DND-41 (cell line): ENCODE measurements around the gene ZNF750.

Source experiments
- ATAC-seq: fragments of 200-7000 bp; cut with Tn5 transposase; 3 replicates; pipeline ENCODE4 v1.9.1; 2021; ENCODE audit warnings: low read depth; ENCODE audit not compliant: insufficient read depth
- DNase-seq: peaks from one replicate; pipeline ENCODE4 v3.0.0-alpha.2; 2020
- H2AFZ ChIP-seq: 2 replicates; pipeline ENCODE4 v1.6.0; 2012; ENCODE audit warnings: low read depth, low read length
- H3K27ac ChIP-seq: 2 replicates; pipeline ENCODE4 v1.5.1; 2012; ENCODE audit warnings: low read length, inconsistent platforms
- H3K27me3 ChIP-seq: fragments of 200-600 bp; sonication (generic); 2 replicates; pipeline ENCODE4 v1.6.0; 2012; ENCODE audit warnings: low read length, mild to moderate bottlenecking, inconsistent platforms; ENCODE audit not compliant: insufficient read depth, poor library complexity
- H3K36me3 ChIP-seq: 2 replicates; pipeline ENCODE4 v1.5.1; 2012; ENCODE audit warnings: low read length, inconsistent platforms; ENCODE audit not compliant: insufficient read depth
- H3K4me1 ChIP-seq: 2 replicates; pipeline ENCODE4 v1.5.1; 2012; ENCODE audit warnings: mild to moderate bottlenecking, low read length; ENCODE audit not compliant: insufficient read depth
- H3K4me2 ChIP-seq: 2 replicates; pipeline ENCODE4 v1.6.0; 2012; ENCODE audit warnings: mild to moderate bottlenecking, moderate library complexity, low read length, inconsistent platforms; ENCODE audit not compliant: insufficient read depth
- H3K4me3 ChIP-seq, 2 experiments: fragments of 200-600 bp in 1 of 2; shearing (Covaris generic) in 1 of 2; 2 replicates each; pipeline ENCODE4 v1.5.1; 2012 to 2016; ENCODE audit warnings: inconsistent platforms in 2 of 2, low read length in 2 of 2, mild to moderate bottlenecking in 2 of 2, low read depth in 1 of 2, moderate library complexity in 1 of 2
- H3K79me2 ChIP-seq: 2 replicates; pipeline ENCODE4 v1.6.0; 2012; ENCODE audit warnings: low read length, inconsistent platforms; ENCODE audit not compliant: insufficient read depth
- H3K9ac ChIP-seq: 2 replicates; pipeline ENCODE4 v1.6.0; 2012; ENCODE audit warnings: low read depth, mild to moderate bottlenecking, inconsistent platforms, low read length, moderate library complexity
- H3K9me3 ChIP-seq: 2 replicates; pipeline ENCODE4 v1.5.1; 2012; ENCODE audit warnings: low read length, moderate library complexity, mild to moderate bottlenecking, inconsistent platforms; ENCODE audit not compliant: insufficient read depth, severe bottlenecking
- H4K20me1 ChIP-seq: 2 replicates; pipeline ENCODE4 v1.6.0; 2012; ENCODE audit warnings: low read length; ENCODE audit not compliant: insufficient read depth
- CTCF ChIP-seq: IDR thresholded peaks from 2 replicates; pipeline ENCODE4 v1.5.1; 2012; ENCODE audit warnings: borderline replicate concordance, low read length, moderate library complexity, mild to moderate bottlenecking; ENCODE audit not compliant: poor library complexity, severe bottlenecking; ENCODE audit errors: extremely low read depth
- EZH2 ChIP-seq: IDR thresholded peaks from 3 replicates; pipeline ENCODE4 v1.6.1; 2012; ENCODE audit warnings: borderline replicate concordance, low read depth, mild to moderate bottlenecking, moderate library complexity, low read length, inconsistent platforms; ENCODE audit not compliant: severe bottlenecking

Gene ZNF750

GRCh38 chr17:82810644-82811430 lies 29.0 kb downstream of the ZNF750 start:
- Histone ChIP-seq H3K79me2 (peaks cover 5% of the 10 kb centered on the region; the same call in 1 of the 2 replicates), H3K9me3 (no peaks in the 10 kb centered on the region), H3K4me2 (no peak overlapping the region), H3K27ac (0 out of 2 replicates have a peak overlapping the region, but pooled peaks have one; percentile 16), H3K4me3 (no peak overlapping the region), H2AFZ (no peak overlapping the region), H3K36me3 (peaks cover 82% of the 10 kb centered on the region), H3K27me3 (no peaks in the 10 kb centered on the region), H4K20me1 (peaks cover 7% of the 10 kb centered on the region), H3K4me1 (no peaks in the 10 kb centered on the region), H3K9ac (no peak overlapping the region)
- TF ChIP-seq CTCF (no peak), EZH2 (no peak)
- no peak for DNase-seq
- ATAC-seq, result no peak

- Histone ChIP-seq H3K79me2 (peaks cover 14% of the 10 kb centered on the region), H3K4me2 (no peak overlapping the region), H3K27me3 (no peaks in the 10 kb centered on the region), H3K27ac (no peak overlapping the region), H3K9me3 (no peaks in the 10 kb centered on the region), H3K36me3 (peaks cover 81% of the 10 kb centered on the region), H3K4me3 (no peak overlapping the region), H2AFZ (no peak overlapping the region), H3K9ac (no peak overlapping the region), H3K4me1 (no peaks in the 10 kb centered on the region), H4K20me1 (peaks cover 17% of the 10 kb centered on the region)
- TF ChIP-seq EZH2 (no peak), CTCF (no peak)
- ATAC-seq (0 out of 3 replicates have a peak, but pooled peaks have one; percentile 22), DNase-seq (no peak)
Measured at GRCh38 chr17:82808921-82809905, 30.6 kb downstream of the ZNF750 start.

GRCh38 chr17:82808006-82808405 lies 31.8 kb downstream of the ZNF750 start:
- Histone ChIP-seq H3K4me2 (no peak overlapping the region), H3K9ac (no peak overlapping the region), H3K9me3 (no peaks in the 10 kb centered on the region), H3K4me3 (no peak overlapping the region), H3K36me3 (peaks cover 75% of the 10 kb centered on the region), H2AFZ (no peak overlapping the region), H3K27ac (no peak overlapping the region), H4K20me1 (peaks cover 24% of the 10 kb centered on the region), H3K79me2 (peaks cover 24% of the 10 kb centered on the region), H3K27me3 (no peaks in the 10 kb centered on the region), H3K4me1 (no peaks in the 10 kb centered on the region)
- no peak for TF ChIP-seq CTCF
- TF ChIP-seq EZH2, result no peak
- ATAC-seq (no peak), DNase-seq (no peak)
